Erythroblast (primary cell): ENCODE results near the gene PEF1.

Experiments used
- GATA1 ChIP-seq: IDR thresholded peaks from 2 replicates; pipeline ENCODE4 v1.6.1; 2011; ENCODE audit warnings: low read depth, mild to moderate bottlenecking, control low read depth, low read length, moderate library complexity
- POLR2A ChIP-seq: IDR thresholded peaks from 2 replicates; pipeline ENCODE4 v1.6.1; 2011; ENCODE audit warnings: mild to moderate bottlenecking, low read length

- TF ChIP-seq POLR2A (no peak), GATA1 (no peak)
These were observed 45.7 kb downstream of the PEF1 start for GRCh38 chr1:31598980-31599379.
